Activated CD8-positive, alpha-beta T cell treated with anti-CD3 and anti-CD28 coated beads for 36 hours (primary cell): Measurements from ENCODE around the gene ARHGAP10. TPM values are rescaled to one million over a fixed set of nuclear protein-coding genes. Genes with fewer than 3 reads are reported as not detected.
"Not testable (repeated sequence)": the region's sequence is repeated elsewhere in the genome, so short reads cannot be mapped to it uniquely, and the experiment has no call there.

Source experiments
- ATAC-seq: fragments of 200-7000 bp; cut with Tn5 transposase; one replicate; pipeline ENCODE4 v1.10.0; 2021; ENCODE audit warnings: mild to moderate bottlenecking, moderate library complexity
- CTCF ChIA-PET: fragments of 350-600 bp; sonication (Branson Sonifier 250); formaldehyde crosslinking; loops from one replicate; lab custom pipeline; 2021; ENCODE audit warnings: antibody characterized with exemption; lab: Charles Lee
- POLR2A ChIA-PET: fragments of 350-600 bp; sonication (Branson Sonifier 250); formaldehyde crosslinking; loops from one replicate; lab custom pipeline; 2021; ENCODE audit warnings: antibody characterized with exemption; lab: Charles Lee
- DNase-seq: peaks from one replicate; pipeline ENCODE4 v3.0.0-alpha.2; 2020
- H3K27ac Mint-ChIP-seq: one replicate; pipeline ENCODE4 v1.8.0; 2021; ENCODE audit warnings: mild to moderate bottlenecking, mixed read lengths
- H3K27me3 Mint-ChIP-seq: one replicate; pipeline ENCODE4 v1.8.0; 2021; ENCODE audit warnings: mixed read lengths
- H3K36me3 Mint-ChIP-seq: one replicate; pipeline ENCODE4 v1.8.0; 2021; ENCODE audit warnings: low read depth, mixed read lengths
- H3K4me1 Mint-ChIP-seq: one replicate; pipeline ENCODE4 v1.8.0; 2021; ENCODE audit warnings: low read depth, mixed read lengths
- H3K4me3 Mint-ChIP-seq: one replicate; pipeline ENCODE4 v1.8.0; 2021; ENCODE audit warnings: mild to moderate bottlenecking, moderate library complexity, mixed read lengths
- H3K9me3 Mint-ChIP-seq: one replicate; pipeline ENCODE4 v1.8.0; 2021; ENCODE audit warnings: mixed read lengths
- intact Hi-C: fragments of 100-400 bp; cut with micrococcal nuclease; formaldehyde crosslinking; loops from one replicate; pipeline ENCODE4 v1.10.0; 2022
- total RNA-seq, 2 experiments: library from RNA; stranded (reverse); gene quantifications; one replicate each; pipeline ENCODE4 v1.2.3, GENCODE V29; 2021
- TF ChIP-seq, protein P1 (sequence below): fragments of 200-600 bp; IDR thresholded peaks from one replicate; pipeline ENCODE4 v1.8.0; 2022; ENCODE audit warnings: antibody characterized with exemption, mild to moderate bottlenecking

Gene ARHGAP10
- total RNA-seq, 2 experiments from 2014 or later, result 4.0 to 5.1 TPM

DNA sequence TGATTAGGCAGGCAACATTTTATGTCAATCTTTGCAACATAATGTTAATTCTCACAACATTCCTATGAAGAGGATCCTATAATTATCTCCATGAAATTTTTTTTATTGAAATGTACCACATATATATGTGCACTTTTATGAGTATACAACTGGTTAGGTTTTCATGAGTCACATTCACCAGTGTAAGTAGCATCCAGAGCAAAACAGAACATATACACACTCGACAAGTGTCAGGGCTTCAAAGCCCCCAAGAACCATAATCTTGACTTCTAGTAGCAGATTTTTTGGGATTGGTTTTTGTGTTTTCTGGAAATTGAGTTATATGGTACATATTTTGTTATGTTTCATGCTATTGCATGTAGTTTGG lies 62.4 kb downstream of the ARHGAP10 start:
- TF ChIP-seq, protein P1, sequence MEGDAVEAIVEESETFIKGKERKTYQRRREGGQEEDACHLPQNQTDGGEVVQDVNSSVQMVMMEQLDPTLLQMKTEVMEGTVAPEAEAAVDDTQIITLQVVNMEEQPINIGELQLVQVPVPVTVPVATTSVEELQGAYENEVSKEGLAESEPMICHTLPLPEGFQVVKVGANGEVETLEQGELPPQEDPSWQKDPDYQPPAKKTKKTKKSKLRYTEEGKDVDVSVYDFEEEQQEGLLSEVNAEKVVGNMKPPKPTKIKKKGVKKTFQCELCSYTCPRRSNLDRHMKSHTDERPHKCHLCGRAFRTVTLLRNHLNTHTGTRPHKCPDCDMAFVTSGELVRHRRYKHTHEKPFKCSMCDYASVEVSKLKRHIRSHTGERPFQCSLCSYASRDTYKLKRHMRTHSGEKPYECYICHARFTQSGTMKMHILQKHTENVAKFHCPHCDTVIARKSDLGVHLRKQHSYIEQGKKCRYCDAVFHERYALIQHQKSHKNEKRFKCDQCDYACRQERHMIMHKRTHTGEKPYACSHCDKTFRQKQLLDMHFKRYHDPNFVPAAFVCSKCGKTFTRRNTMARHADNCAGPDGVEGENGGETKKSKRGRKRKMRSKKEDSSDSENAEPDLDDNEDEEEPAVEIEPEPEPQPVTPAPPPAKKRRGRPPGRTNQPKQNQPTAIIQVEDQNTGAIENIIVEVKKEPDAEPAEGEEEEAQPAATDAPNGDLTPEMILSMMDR, result no peak
- peak; percentile 84 for ATAC-seq
- ChIA-PET POLR2A (no interaction called here), CTCF (interaction anchor here (1.1 to 5.3 kb wide), 2 partner anchors 9 to 72 kb away, joined by 3 to 30 read pairs; no protein-coding TSS in a partner anchor)
- Mint-ChIP-seq H3K4me1 (peaks cover 50% of the 10 kb centered on the region), H3K4me3 (no peak overlapping the region), H3K9me3 (no peaks in the 10 kb centered on the region), H3K36me3 (no peaks in the 10 kb centered on the region), H3K27me3 (peaks cover 1% of the 10 kb centered on the region), H3K27ac (peak overlapping the region; percentile 43)
- intact Hi-C loops, result no loop called here
- DNase-seq, result no peak

DNA sequence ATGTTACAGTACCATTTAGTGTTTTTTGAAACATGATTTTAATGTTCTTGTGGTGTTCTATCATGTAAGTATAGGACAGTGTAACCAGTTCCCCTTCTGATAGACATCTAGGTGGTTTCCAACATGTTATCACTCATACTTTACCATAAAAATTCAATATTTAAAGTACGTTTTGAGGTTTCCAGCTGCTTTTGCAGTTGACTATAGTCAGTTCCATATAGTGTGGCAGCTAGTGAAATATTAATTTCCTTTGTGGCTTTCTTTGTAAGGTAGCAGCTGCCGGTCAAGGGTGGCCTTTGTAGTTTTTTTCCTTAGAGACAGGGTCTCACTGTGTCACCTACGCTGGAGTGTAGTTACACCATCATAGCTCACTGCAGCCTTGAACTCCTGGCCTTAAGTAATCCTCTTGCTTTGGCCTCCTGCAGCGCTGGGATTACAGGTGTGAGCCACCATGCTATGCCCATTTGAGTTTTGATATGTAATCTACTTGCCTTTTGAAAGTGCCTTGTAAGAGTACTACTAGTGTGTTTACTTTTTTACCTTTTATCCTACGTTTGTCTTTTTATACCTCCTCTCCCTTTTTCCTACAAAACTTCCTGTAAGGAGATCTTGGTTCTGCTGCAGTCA lies 63.0 kb downstream of the ARHGAP10 start:
- ATAC-seq (peak; percentile 62), DNase-seq (no peak)
- ChIA-PET CTCF (interaction anchor here (1.7 to 5.3 kb wide), 2 partner anchors 9 to 71 kb away, joined by 9 to 30 read pairs; no protein-coding TSS in a partner anchor), POLR2A (interaction anchor here (1.1 kb wide), 1 partner anchor 42 kb away, joined by 3 read pairs; no protein-coding TSS in a partner anchor)
- Mint-ChIP-seq H3K4me1 (peaks cover 55% of the 10 kb centered on the region), H3K9me3 (no peaks in the 10 kb centered on the region), H3K4me3 (no peak overlapping the region), H3K27me3 (peaks cover 1% of the 10 kb centered on the region), H3K36me3 (no peaks in the 10 kb centered on the region), H3K27ac (peak overlapping the region; percentile 43)
- TF ChIP-seq, protein P1, result no peak
- intact Hi-C loops, result no loop called here

DNA sequence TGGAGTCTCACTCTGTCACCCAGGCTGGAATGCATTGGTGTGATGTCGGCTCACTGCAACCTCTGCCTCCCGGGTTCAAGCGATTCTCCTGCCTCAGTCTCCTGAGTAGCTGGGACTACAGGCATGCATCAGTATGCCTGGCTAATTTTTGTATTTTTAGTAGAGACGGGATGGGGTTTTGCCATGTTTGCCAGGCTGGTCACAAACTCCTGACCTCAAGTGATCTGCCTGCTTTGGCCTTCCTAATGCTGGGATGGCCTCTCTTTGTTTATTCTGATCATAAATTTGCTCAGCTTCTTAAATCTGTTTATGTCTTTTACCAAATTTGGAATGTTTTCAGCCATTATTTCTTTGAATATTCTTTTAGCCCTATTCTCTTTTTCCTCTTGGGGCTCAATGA lies 67.2 kb downstream of the ARHGAP10 start:
- DNase-seq, H3K36me3 Mint-ChIP-seq, H3K4me3 Mint-ChIP-seq, POLR2A ChIA-PET, H3K27me3 Mint-ChIP-seq, H3K27ac Mint-ChIP-seq, H3K9me3 Mint-ChIP-seq, intact Hi-C loops, ATAC-seq: not testable (repeated sequence)
- CTCF ChIA-PET, result interaction anchor here (1.9 kb wide), 1 partner anchor 68 kb away, joined by 8 read pairs; no protein-coding TSS in a partner anchor
- H3K4me1 Mint-ChIP-seq, result peaks cover 43% of the 10 kb centered on the region

DNA sequence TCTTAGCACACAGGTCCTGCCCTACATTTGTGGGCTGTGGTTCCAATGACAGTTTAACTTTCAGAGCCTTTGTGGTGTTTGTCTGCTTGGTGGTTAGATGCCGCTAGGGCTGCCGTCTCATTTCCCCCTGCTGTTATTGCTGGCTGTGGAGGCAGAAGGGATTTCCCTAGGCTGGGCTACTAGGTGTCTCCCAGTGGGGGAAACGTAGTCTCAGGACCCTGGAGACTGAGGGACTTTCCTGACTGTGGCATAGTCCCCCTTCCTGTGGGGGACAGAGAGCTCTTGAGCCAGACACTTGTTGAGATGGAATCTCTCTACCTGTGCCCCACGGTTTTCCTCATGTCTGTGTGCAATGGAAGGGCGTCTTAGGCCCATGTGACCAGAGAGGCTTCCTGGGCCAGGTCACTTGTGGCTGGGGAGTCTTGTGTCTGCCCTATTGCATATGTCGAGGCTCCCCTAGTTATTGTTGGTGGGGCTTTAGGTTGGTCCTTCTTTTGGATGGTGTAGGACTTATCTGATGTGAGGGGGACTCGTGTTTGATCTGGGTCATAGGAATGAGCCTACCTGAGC lies 68.2 kb downstream of the ARHGAP10 start:
- Mint-ChIP-seq H3K27ac (peak overlapping the region; percentile 76), H3K9me3 (no peaks in the 10 kb centered on the region), H3K4me1 (peaks cover 33% of the 10 kb centered on the region), H3K27me3 (peaks cover 1% of the 10 kb centered on the region), H3K4me3 (peak overlapping the region; percentile 6), H3K36me3 (no peaks in the 10 kb centered on the region)
- POLR2A ChIA-PET, result interaction anchor here (0.6 to 1.3 kb wide), 2 partner anchors 50 to 81 kb away, joined by 3 read pairs; no protein-coding TSS in a partner anchor
- peak; percentile 97 for ATAC-seq
- DNase-seq, result peak; percentile 86
- TF ChIP-seq, protein P1, result no peak
- CTCF ChIA-PET, result interaction anchor here (1.9 kb wide), 1 partner anchor 67 kb away, joined by 8 read pairs; no protein-coding TSS in a partner anchor
- intact Hi-C loops, result loop anchor here (5.0 kb wide), 1 partner anchor 47 kb away; no protein-coding TSS in a partner anchor

DNA sequence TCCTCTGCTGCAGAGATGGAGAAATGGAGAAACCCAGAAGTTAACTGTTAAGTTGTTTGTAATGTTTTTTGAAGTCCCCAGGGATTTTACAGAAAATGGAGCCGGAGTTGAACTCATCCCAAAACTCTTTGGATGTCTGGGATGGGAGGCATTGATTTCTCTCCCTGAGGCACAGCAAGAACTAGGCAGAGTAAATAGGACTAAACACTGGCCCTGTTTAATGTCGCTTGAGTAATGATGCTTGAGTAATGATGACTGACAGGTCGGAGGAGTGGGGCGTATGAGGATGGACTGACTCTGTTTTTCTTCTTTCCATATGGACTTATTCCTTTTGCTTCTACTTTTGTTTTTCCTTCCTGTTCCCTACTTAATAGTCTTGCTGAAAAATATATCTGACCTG lies 69.9 kb downstream of the ARHGAP10 start:
- CTCF ChIA-PET, result no interaction called here
- Mint-ChIP-seq H3K4me1 (peaks cover 26% of the 10 kb centered on the region), H3K4me3 (no peak overlapping the region), H3K9me3 (no peaks in the 10 kb centered on the region), H3K36me3 (no peaks in the 10 kb centered on the region), H3K27me3 (peaks cover 1% of the 10 kb centered on the region), H3K27ac (no peak overlapping the region)
- DNase-seq, result no peak
- TF ChIP-seq, protein P1, result no peak
- intact Hi-C loops, result loop anchor here (5.0 kb wide), 1 partner anchor 45 kb away; no protein-coding TSS in a partner anchor
- no peak for ATAC-seq
- POLR2A ChIA-PET, result no interaction called here
